Renal cortical epithelial cell (primary cell): ENCODE data around the gene CDYL. TPM values are rescaled to one million over a fixed set of nuclear protein-coding genes. Genes with fewer than 3 reads are reported as not detected.
"Not testable (repeated sequence)": the region's sequence is repeated elsewhere in the genome, so short reads cannot be mapped to it uniquely, and the experiment has no call there.

Source experiments
- DNase-seq: peaks from one replicate; pipeline ENCODE4 v3.0.0-alpha.2; 2011; ENCODE audit warnings: low read depth
- total RNA-seq: library from RNA; depleted of rRNA; stranded (reverse); fragments of >200 nt; gene quantifications from 2 replicates; pipeline ENCODE4 v1.2.3, GENCODE V29; 2014

CDYL gene
- total RNA-seq, 1 donor from 2014 or later, result 25.2 TPM

GRCh38 chr6:4844108-4844507 is 67.9 kb downstream of the CDYL start:
- DNase-seq, result no peak

GRCh38 chr6:4846387-4846786 is 70.2 kb downstream of the CDYL start:
- peak; percentile 22 for DNase-seq

- DNase-seq, result no peak
Measured at GRCh38 chr6:4848382-4849068, 72.3 kb downstream of the CDYL start.

GRCh38 chr6:4849226-4850022 is 73.2 kb downstream of the CDYL start:
- no peak for DNase-seq

GRCh38 chr6:4851035-4851434 is 74.8 kb downstream of the CDYL start:
- no peak for DNase-seq

GRCh38 chr6:4852186-4852585 is 76.0 kb downstream of the CDYL start:
- DNase-seq, result not testable (repeated sequence)

GRCh38 chr6:4852938-4853337 is 76.7 kb downstream of the CDYL start:
- DNase-seq, result no peak

GRCh38 chr6:4853349-4853748 is 77.1 kb downstream of the CDYL start:
- no peak for DNase-seq

GRCh38 chr6:4853782-4854511 is 77.7 kb downstream of the CDYL start:
- DNase-seq, result no peak

GRCh38 chr6:4856785-4857184 is 80.6 kb downstream of the CDYL start:
- DNase-seq, result no peak

- DNase-seq, result no peak
Measured at GRCh38 chr6:4858194-4859015, 82.2 kb downstream of the CDYL start.

- no peak for DNase-seq
Measured at GRCh38 chr6:4860387-4860786, 84.2 kb downstream of the CDYL start.

- DNase-seq, result no peak
Measured at GRCh38 chr6:4861564-4861963, 85.4 kb downstream of the CDYL start.

- DNase-seq, result no peak
Measured at GRCh38 chr6:4864519-4864918, 88.3 kb downstream of the CDYL start.

- peak; percentile 39 for DNase-seq
Measured at GRCh38 chr6:4865006-4865405, 88.8 kb downstream of the CDYL start.

- DNase-seq, result peak; percentile 23
Measured at GRCh38 chr6:4870821-4871494, 94.8 kb downstream of the CDYL start.

GRCh38 chr6:4871825-4872224 is 95.6 kb downstream of the CDYL start:
- no peak for DNase-seq

GRCh38 chr6:4872841-4873240 is 96.6 kb downstream of the CDYL start:
- DNase-seq, result no peak

- DNase-seq, result no peak
Measured at GRCh38 chr6:4873928-4874327, 97.7 kb downstream of the CDYL start.

GRCh38 chr6:4879741-4880275 is 103.6 kb downstream of the CDYL start:
- DNase-seq, result no peak

GRCh38 chr6:4880363-4880762 is 104.2 kb downstream of the CDYL start:
- DNase-seq, result no peak
